GM11168 (cell line): ENCODE results near the gene VWC2.

ENCODE experiments used
- in situ Hi-C: fragments of 300-500 bp; cut with MboI; formaldehyde crosslinking; loops from one replicate; pipeline ENCODE4 v1.12.0; 2022; ENCODE audit warnings: low sequenced_read_pairs; ENCODE audit not compliant: unreplicated experiment

Gene VWC2

GRCh38 chr7:49780953-49781352 lies 7.5 kb downstream of the VWC2 start:
- in situ Hi-C loops = loop anchor here (25.0 kb wide), 1 partner anchor 294 kb away; no protein-coding TSS in a partner anchor

- in situ Hi-C loops = loop anchor here (25.0 kb wide), 1 partner anchor 295 kb away; no protein-coding TSS in a partner anchor
These were observed 8.6 kb downstream of the VWC2 start for GRCh38 chr7:49781996-49782395.

- in situ Hi-C loops = loop anchor here (25.0 kb wide), 1 partner anchor 296 kb away; no protein-coding TSS in a partner anchor
These were observed 10.0 kb downstream of the VWC2 start for GRCh38 chr7:49783446-49783845.

DNA sequence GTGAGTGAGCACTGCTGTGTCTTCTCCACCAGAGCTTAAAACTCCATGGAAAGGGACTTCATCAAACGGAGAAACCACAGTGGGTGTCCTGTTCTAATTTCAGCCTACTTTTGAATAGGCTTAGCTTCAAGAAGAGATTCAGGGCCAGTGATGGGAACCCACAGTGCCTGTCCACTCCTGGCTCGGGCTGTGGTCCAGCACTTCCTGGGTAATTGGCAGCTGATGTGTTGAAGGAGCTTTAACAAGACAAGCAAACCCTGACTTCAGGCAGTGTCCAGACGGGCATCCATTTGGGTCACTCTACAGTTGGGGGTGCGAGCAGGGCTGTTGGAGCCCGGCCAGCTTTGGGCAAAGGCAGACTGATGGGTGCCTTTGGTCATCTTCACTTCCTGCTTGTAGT lies 14.5 kb downstream of the VWC2 start:
- in situ Hi-C loops = loop anchor here (25.0 kb wide), 1 partner anchor 301 kb away; no protein-coding TSS in a partner anchor

DNA sequence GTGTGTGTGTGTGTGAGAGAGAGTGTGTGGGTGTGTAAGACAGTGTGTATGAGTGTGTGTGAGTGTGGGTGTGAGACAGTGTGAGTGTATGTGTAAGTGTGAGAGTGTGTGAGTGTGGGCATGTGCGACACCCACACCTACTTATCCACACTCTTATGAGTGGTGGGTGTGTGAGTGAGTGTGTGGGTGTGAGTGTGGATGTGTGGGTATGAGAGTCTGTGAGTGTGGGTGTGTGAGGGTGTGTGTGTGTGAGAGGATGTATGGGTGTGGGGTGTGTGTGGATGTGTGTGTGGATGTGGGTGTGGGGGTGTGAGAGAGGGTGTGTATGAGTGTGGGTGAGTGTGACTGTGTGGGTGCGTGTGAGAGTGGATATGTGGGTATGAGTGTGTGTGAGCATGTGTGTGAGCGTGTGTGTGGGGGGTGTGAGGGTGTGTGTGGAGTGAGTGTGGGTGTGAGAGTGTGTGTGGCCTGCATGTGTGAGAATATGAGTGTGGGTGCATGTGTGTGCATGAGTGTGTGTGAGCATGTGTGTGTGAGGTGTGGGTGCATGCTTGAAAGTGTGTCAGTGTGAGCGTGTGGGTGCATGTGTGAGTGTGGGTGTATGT lies 15.1 kb downstream of the VWC2 start:
- in situ Hi-C loops = loop anchor here (25.0 kb wide), 1 partner anchor 301 kb away; no protein-coding TSS in a partner anchor

DNA sequence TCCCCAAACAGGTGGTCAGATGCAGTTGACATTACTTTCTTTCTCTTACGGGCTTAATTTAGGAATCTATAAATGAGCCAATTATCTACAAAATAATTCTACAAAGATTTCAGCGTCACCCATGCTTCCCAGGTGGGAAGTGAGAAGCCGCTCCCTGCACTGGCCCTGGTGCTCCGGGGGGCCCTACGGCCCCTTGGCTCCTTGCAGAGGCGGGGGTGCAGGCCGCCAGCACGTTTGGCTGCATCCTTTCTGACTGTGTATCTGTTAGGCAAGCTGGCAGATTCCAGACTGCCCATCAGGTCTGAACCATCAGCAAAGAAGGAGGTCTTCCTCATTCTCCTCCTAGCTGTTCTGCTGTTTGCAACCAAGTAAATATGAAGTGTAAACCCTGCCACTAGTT lies 16.3 kb downstream of the VWC2 start:
- in situ Hi-C loops = loop anchor here (25.0 kb wide), 1 partner anchor 302 kb away; no protein-coding TSS in a partner anchor

DNA sequence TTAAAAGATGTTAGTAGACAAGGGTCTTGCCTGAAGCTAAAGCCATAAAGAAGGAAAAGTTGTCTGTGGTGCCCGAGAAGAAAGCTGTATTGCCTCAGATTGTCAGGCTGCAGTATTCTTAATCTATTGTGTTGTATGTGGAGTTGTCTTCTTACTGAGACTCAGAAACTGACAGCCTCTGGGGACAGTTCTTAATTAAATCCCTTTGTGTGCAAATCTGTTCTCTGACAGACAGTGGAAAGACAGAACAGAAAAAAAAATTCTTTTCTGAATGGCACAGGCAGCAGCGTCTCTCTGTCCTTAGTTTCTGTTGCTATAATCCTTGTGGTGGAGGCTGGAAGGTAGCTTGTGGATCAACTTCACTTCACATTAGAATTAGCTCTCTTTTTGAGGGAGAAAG lies 16.8 kb downstream of the VWC2 start:
- in situ Hi-C loops = loop anchor here (25.0 kb wide), 1 partner anchor 303 kb away; no protein-coding TSS in a partner anchor

DNA sequence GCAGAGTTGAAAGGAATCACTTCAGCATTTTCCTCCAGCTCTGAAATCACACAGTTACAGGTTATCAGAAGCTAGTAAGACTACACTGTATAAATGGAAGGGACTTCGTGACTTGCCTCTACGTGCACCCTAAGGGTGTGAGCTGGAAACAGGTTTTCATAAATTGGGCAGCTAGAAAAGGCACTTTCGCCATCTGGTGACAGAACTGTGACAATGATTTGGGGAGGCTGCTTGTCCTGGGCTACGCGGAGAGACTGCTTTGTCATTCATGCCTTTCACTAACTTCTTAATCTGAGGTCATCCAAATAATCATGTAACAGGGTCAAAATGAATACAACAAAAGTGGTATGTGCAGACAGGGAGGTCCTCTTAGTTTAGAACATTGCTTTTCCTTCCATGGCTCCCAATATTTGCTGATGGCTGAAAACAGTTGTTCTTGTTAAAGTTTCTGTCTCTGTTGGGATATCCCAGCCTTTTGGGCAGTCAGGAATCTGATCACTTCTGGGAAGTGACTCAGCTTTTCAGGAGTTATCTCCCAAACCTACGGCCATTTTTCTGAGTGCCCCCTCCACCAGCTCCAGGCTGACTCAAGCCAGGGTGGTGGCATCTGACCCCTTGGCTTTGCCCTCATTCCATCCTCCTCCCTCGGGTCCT lies 17.8 kb downstream of the VWC2 start:
- in situ Hi-C loops = loop anchor here (25.0 kb wide), 1 partner anchor 304 kb away; no protein-coding TSS in a partner anchor

DNA sequence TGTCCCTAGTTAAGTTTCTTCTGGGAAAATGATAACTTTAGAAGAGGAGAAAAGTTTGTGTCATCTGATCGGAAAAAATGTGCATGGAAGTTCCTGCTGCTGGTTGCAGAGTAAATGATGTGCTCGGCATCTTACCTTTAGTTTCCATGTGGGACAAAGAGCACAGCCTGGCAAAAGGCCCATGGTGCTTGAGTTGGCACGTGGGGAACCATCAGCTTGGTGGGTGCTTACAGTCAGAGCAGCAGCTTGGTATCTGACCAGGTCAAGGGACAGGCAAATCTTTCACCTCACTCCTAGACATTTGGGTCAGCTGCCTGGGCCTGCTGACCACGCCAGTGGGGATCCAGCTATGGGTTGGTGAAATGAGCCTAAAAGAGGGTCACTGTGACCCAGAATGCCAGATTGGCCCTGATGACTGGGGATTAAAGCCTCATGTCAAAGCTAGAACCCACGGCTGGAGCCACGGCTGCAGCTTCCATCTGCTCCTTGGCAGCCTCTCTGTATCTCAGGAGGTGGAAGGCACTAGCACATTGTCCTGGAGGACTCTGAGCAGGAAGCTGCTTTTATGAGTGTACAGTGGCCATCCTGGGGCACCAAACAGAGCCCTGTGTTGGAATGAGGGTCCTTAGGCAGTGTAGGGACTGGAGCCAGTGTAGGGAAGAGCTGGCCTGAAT lies 24.7 kb downstream of the VWC2 start:
- in situ Hi-C loops = loop anchor here (25.0 kb wide), 1 partner anchor 311 kb away; no protein-coding TSS in a partner anchor

GRCh38 chr7:49800031-49800430 lies 26.6 kb downstream of the VWC2 start:
- in situ Hi-C loops = no loop called here

DNA sequence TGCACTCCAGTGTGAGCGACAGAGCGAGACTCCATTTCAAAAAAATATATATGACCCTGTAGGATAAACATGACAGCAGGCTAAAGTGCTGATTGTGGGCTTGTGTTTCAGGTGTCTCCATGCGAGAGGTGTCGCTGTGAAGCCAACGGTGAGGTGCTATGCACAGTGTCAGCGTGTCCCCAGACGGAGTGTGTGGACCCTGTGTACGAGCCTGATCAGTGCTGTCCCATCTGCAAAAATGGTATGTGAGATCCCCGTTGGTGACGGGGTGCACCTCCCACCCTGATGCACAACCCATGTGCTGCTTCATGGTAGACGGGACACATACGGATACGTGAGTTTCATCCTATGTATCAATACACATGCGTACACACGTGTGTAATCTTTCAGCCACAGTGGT lies 29.2 kb downstream of the VWC2 start:
- in situ Hi-C loops = no loop called here

DNA sequence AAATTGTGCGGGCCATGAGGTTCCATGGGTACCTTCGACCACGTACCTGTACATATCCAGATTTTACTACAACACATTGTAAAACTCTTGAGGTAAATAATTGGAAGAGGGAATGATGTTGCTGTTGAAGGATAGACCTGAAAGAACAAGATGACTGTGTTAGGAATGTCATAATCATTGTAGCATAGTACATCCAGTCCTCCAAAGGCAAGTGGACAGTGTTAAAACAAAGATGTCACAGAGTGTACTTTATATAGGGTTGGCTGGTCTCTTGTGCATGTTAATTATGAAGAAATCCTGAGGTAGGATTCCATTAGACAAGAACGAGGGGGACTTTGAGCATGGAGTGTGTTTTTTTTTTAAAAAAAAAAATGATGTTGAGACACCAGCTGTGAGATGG lies 30.4 kb downstream of the VWC2 start:
- in situ Hi-C loops = no loop called here

- in situ Hi-C loops = no loop called here
These were observed 32.1 kb downstream of the VWC2 start for GRCh38 chr7:49805371-49806007.

DNA sequence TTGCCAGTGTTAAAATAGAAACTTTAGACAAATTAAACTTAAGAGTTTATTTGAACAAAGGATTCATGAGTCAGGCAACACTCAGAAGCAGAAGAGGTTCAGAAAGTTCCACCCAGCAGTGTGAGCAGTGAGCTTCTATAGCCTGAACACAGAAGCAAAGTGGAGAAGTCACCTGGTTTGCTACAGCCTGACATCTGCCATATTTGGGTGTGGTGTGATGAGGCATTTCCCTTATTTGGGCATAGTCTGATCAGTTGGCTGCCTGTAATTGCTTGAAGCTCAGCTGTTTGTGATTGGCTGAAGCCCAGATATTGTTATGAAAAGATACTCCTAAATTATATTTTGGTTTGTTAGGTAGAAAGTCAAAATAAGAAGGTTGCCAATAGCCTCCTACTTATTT lies 39.1 kb downstream of the VWC2 start:
- in situ Hi-C loops = no loop called here

DNA sequence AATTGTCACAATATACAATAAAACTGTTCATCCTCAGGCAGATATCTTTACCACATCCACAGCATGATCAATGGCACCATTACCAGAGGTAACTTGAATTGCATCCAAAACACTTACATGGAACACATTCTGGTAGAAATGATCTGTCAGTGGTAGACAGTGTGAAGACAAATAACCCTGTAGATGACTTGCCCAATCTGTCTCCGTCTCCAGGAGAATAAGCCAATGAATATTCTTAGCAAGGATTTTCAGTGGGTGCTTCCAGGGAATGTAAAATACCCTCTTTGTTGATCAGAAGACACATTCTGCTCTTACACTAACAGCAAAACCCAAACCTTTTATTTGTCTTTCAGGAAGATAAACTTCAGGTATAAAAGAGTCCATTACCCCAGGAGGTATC lies 43.8 kb downstream of the VWC2 start:
- in situ Hi-C loops = no loop called here

- in situ Hi-C loops = no loop called here
These were observed 47.7 kb downstream of the VWC2 start for GRCh38 chr7:49821181-49821580.

- in situ Hi-C loops = no loop called here
These were observed 49.4 kb downstream of the VWC2 start for GRCh38 chr7:49822856-49823255.

DNA sequence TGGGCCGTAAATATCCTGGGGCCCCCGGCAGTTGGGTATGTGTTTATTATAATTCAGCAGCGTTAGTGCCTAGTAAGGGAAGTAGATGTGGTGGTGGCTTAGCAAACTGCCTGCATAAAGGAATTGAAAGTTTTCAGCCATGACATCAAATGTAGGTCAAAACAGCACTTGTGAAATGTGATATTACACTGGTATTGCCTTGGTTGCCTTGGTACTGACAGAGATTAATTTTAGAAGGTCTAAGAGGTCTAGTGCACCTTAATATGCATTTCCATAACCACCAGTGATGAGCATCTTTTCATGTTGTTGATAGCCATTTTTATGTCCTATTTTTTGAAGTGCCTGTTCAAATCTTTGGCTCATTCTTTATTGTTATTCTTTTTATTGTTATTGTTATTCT lies 50.1 kb downstream of the VWC2 start:
- in situ Hi-C loops = no loop called here

GRCh38 chr7:49839863-49840645 lies 66.6 kb downstream of the VWC2 start:
- in situ Hi-C loops = no loop called here
